Astrocyte (in vitro differentiated cells and primary cell): ENCODE results near the gene TAL1.

Experiments used
- EZH2 ChIP-seq: IDR thresholded peaks from 2 replicates; pipeline ENCODE4 v1.6.1; 2012; ENCODE audit warnings: mild to moderate bottlenecking, low read length, inconsistent platforms; ENCODE audit not compliant: insufficient read depth
- TF ChIP-seq, protein P1 (sequence below): IDR thresholded peaks from 2 replicates; pipeline ENCODE4 v1.5.1; 2011; ENCODE audit warnings: low read depth, mild to moderate bottlenecking, inconsistent platforms, low read length, moderate library complexity; ENCODE audit not compliant: insufficient read depth

DNA sequence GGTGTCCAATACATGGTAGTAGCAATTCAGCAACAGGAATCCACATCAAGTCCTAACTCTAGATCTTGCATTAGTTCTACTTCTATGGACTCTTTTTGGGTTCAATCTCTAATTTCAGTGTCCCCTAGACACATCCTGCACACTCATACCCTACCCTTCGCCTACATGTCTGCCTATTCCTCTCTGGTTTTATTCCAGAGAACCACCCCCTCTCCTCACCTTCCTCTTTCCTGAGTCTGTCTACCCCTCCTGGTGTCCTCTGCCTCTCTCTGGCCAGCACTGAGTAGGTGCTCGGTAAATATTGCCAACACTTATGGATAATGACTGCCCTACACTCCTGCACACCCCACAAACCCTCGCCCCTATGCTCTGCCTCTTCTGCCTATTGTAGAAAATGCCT is 9.5 kb downstream of the TAL1 start:
- TF ChIP-seq, protein P1, sequence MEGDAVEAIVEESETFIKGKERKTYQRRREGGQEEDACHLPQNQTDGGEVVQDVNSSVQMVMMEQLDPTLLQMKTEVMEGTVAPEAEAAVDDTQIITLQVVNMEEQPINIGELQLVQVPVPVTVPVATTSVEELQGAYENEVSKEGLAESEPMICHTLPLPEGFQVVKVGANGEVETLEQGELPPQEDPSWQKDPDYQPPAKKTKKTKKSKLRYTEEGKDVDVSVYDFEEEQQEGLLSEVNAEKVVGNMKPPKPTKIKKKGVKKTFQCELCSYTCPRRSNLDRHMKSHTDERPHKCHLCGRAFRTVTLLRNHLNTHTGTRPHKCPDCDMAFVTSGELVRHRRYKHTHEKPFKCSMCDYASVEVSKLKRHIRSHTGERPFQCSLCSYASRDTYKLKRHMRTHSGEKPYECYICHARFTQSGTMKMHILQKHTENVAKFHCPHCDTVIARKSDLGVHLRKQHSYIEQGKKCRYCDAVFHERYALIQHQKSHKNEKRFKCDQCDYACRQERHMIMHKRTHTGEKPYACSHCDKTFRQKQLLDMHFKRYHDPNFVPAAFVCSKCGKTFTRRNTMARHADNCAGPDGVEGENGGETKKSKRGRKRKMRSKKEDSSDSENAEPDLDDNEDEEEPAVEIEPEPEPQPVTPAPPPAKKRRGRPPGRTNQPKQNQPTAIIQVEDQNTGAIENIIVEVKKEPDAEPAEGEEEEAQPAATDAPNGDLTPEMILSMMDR, result no peak
- no peak for TF ChIP-seq EZH2
